IPS DF 19.7 (cell line): ENCODE data around the gene GGTA1.

ENCODE experiments used
- DNase-seq: peaks from one replicate; pipeline ENCODE4 v3.0.0-alpha.2; 2013; ENCODE audit warnings: low read depth, low spot score

The GGTA1 gene

GRCh38 chr9:121499177-121499426, 542 bp downstream of the GGTA1 start:
- no peak for DNase-seq

- no peak for DNase-seq
Measured at GRCh38 chr9:121498487-121499176, 1.0 kb downstream of the GGTA1 start.

- DNase-seq = peak; percentile 60
Measured at GRCh38 chr9:121498150-121498486, 1.5 kb downstream of the GGTA1 start.

- DNase-seq = no peak
Measured at GRCh38 chr9:121495976-121496375, 3.7 kb downstream of the GGTA1 start.

GRCh38 chr9:121494192-121494591, 5.5 kb downstream of the GGTA1 start:
- no peak for DNase-seq

GRCh38 chr9:121491111-121491510, 8.5 kb downstream of the GGTA1 start:
- DNase-seq = no peak

DNA sequence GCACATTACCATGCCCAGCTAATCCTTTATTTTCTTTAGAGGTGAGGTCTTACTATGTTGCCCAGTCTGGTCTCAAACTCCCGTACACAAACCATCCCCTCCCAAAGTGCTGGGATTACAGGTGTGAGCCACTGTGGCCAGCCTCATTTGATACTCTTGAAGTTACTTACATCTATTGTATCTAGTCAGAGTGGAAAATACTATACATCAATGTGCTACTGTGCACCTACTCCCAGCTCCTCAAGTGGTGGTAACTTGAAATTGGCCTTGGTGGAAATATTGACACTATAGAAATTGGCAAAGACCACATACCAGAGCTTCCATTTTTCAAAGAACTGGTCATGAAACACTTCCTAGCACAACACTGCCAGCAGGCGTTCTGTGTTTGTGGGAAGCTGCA, 10.3 kb downstream of the GGTA1 start:
- no peak for DNase-seq

DNA sequence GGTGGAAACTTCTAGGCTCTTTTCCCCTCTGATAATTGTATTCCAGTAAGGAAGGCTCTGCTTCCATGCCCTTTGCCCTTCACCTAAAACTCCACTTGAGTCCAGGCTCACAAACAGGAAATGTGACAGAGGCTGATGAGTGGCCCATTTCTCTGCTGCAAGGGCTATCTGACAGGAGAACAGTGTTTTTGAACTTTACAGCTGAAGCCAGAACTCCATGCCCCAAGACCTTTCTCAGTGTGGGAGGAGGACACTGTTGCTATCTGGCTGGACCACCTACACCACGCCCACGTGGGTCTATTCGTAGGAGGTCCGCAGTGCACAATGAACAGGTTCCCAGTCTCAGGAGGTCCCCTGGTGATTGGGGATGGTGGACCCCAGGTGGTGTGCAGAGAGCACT, 13.6 kb downstream of the GGTA1 start:
- no peak for DNase-seq

DNA sequence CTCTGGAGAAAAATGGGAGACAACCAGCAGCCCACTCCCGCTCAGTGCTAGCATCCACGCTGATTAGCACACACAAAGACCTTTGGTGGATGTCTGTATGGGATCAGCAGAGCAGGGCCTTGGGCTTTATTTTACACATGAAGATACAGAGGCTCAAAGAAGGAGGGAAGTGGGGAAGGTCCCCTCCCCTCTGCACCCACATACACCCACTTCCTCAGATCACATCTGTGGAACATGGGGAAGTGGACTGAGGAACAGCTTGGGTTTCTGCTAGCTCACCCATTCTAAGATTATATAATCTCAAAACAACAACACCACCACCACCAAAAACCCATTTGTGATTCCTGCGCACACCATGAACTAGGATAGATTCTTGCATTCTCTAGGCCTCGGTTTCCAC, 14.0 kb downstream of the GGTA1 start:
- no peak for DNase-seq

GRCh38 chr9:121484651-121485446, 14.8 kb downstream of the GGTA1 start:
- no peak for DNase-seq

GRCh38 chr9:121483473-121484031, 16.1 kb downstream of the GGTA1 start:
- no peak for DNase-seq

DNA sequence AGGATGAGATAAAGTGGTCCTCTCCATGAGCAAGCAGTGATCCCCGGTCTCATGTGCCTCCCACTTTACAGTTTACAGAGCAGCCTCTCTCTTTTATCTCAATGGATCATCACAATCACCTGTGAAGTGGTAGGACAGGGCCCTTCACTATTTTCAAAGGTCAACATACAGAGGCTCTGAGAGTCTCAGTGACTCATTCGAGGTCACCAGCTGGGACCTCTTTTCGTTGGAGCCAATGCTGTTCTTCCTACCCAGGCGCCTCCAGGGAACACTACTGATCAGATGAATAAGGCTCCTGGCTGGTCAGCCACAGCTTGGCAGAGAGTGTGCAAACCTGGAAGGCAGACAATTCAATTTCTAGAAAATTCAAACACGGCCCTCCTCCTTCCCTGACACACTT, 16.6 kb downstream of the GGTA1 start:
- no peak for DNase-seq

- DNase-seq = no peak
Measured at GRCh38 chr9:121478816-121479676, 20.6 kb downstream of the GGTA1 start.

DNA sequence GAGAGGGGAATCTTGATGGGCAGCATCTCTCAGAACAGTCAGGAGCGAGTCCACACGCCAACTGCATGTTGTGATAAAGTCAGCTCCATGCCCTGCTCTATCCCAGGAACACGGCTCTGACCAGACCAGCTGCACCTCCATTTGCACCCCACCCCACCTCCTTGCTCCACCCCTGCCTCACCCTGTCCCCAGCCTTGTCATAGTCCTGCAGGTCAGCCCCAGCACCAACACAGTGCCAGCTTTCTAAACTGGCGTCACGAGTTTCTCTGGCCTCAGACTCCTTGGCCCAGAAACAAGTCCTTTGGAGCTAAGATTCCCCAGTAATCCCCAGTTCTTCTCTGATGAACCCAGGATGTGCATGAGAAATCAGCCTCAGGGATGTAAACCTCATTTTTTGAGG, 23.5 kb downstream of the GGTA1 start:
- DNase-seq = no peak

- DNase-seq = no peak
Measured at GRCh38 chr9:121474231-121474947, 25.3 kb downstream of the GGTA1 start.

DNA sequence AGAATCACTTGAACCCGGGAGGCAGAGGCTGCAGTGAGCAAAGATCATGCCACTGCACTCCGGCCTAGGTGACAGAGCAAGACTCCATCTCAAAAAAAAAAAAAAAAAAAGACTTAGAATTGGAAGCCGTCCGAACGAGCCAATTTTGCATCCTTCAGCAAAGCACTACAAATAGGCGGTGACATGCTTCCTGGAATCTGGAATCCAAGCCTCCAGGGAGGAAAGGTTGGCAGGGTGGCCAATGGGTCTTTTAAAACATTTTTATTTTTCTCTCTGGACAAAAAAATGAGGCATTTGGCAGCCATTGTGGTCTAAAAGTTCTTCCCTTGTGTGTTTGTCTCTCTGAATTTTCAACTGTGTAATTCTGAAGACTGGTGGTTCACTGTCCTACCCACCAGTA, 26.4 kb downstream of the GGTA1 start:
- DNase-seq = no peak

GRCh38 chr9:121472446-121472845, 27.2 kb downstream of the GGTA1 start:
- no peak for DNase-seq

GRCh38 chr9:121466142-121466541, 33.5 kb downstream of the GGTA1 start:
- DNase-seq = no peak

- no peak for DNase-seq
Measured at GRCh38 chr9:121464968-121465367, 34.7 kb downstream of the GGTA1 start.

GRCh38 chr9:121463026-121463807, 36.4 kb downstream of the GGTA1 start:
- DNase-seq = no peak

DNA sequence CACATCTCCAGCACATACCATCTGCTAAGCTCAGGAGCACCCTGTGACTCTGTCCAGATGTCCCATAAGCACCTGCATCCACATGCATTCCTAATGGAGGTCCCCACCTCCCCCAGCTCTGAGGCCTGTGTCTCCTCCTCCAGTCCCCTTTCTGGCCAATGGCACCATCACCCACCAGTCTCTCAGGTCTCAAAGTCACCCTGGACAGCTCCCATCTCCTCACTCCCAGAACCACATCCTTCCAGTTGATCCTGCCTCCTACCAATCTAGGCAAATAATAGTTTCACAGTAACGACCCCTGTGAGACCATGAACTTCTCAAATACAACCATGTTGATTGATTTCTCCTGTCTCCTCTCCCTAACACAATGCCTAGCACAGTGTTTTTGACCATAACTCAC, 40.1 kb downstream of the GGTA1 start:
- no peak for DNase-seq
